RPMI7951 (cell line): ENCODE data around the gene KANSL1. TPM values are rescaled to one million over a fixed set of nuclear protein-coding genes. Genes with fewer than 3 reads are reported as not detected.

ENCODE experiments used
- DNase-seq: peaks from one replicate; pipeline ENCODE4 v3.0.0-alpha.2; 2012; ENCODE audit warnings: low read depth
- total RNA-seq: library from RNA; depleted of rRNA; stranded (reverse); fragments of >200 nt; shearing (Covaris generic); gene quantifications from 2 replicates; pipeline ENCODE4 v1.2.3, GENCODE V29; 2014

KANSL1 gene
- total RNA-seq, 1 experiment from 2014 or later = 23.7 TPM

- no peak for DNase-seq
Measured at GRCh38 chr17:46082257-46082656, 111.0 kb downstream of the KANSL1 start.

GRCh38 chr17:46081018-46081320 is 112.3 kb downstream of the KANSL1 start:
- DNase-seq = no peak

GRCh38 chr17:46080118-46081017 is 112.9 kb downstream of the KANSL1 start:
- no peak for DNase-seq

GRCh38 chr17:46078675-46079074 is 114.6 kb downstream of the KANSL1 start:
- no peak for DNase-seq

GRCh38 chr17:46074540-46074939 is 118.7 kb downstream of the KANSL1 start:
- DNase-seq = no peak

GRCh38 chr17:46072998-46073397 is 120.2 kb downstream of the KANSL1 start:
- DNase-seq = peak; percentile 50

- no peak for DNase-seq
Measured at GRCh38 chr17:46071796-46072195, 121.4 kb downstream of the KANSL1 start.

GRCh38 chr17:46064460-46064859 is 128.8 kb downstream of the KANSL1 start:
- no peak for DNase-seq

GRCh38 chr17:46063241-46063640 is 130.0 kb downstream of the KANSL1 start:
- DNase-seq = peak; percentile 71

GRCh38 chr17:46061435-46061834 is 131.8 kb downstream of the KANSL1 start:
- DNase-seq = no peak

GRCh38 chr17:46060461-46060860 is 132.8 kb downstream of the KANSL1 start:
- no peak for DNase-seq

- DNase-seq = no peak
Measured at GRCh38 chr17:46059486-46059885, 133.7 kb downstream of the KANSL1 start.

GRCh38 chr17:46057366-46057765 is 135.9 kb downstream of the KANSL1 start:
- DNase-seq = no peak

GRCh38 chr17:46056800-46057304 is 136.4 kb downstream of the KANSL1 start:
- DNase-seq = peak; percentile 35

GRCh38 chr17:46053911-46054534 is 139.2 kb downstream of the KANSL1 start:
- peak; percentile 42 for DNase-seq

- no peak for DNase-seq
Measured at GRCh38 chr17:46049656-46050055, 143.6 kb downstream of the KANSL1 start.

- DNase-seq = no peak
Measured at GRCh38 chr17:46047856-46048255, 145.4 kb downstream of the KANSL1 start.

GRCh38 chr17:46047398-46047797 is 145.8 kb downstream of the KANSL1 start:
- DNase-seq = no peak

- no peak for DNase-seq
Measured at GRCh38 chr17:46046957-46047356, 146.3 kb downstream of the KANSL1 start.

- DNase-seq = no peak
Measured at GRCh38 chr17:46045639-46046038, 147.6 kb downstream of the KANSL1 start.

- no peak for DNase-seq
Measured at GRCh38 chr17:46044989-46045388, 148.2 kb downstream of the KANSL1 start.

GRCh38 chr17:46044286-46044928 is 148.8 kb downstream of the KANSL1 start:
- peak; percentile 68 for DNase-seq

GRCh38 chr17:46043606-46044005 is 149.6 kb downstream of the KANSL1 start:
- no peak for DNase-seq
